IPS-18a (cell line): ENCODE results near the gene SYT1.

Experiments
- H3K27ac ChIP-seq: one replicate; pipeline ENCODE4 v1.5.1; 2013; ENCODE audit warnings: low read length
- H3K27me3 ChIP-seq: one replicate; pipeline ENCODE4 v1.6.1; 2013; ENCODE audit warnings: mild to moderate bottlenecking, low read length; ENCODE audit not compliant: control insufficient read depth, insufficient read depth
- H3K36me3 ChIP-seq: one replicate; pipeline ENCODE4 v1.6.1; 2013; ENCODE audit warnings: low read depth, low read length; ENCODE audit not compliant: control insufficient read depth
- H3K4me1 ChIP-seq: one replicate; pipeline ENCODE4 v1.6.1; 2013; ENCODE audit warnings: low read depth, low read length; ENCODE audit not compliant: control insufficient read depth
- H3K4me3 ChIP-seq: one replicate; pipeline ENCODE4 v1.5.1; 2013; ENCODE audit warnings: low read length
- H3K9ac ChIP-seq: one replicate; pipeline ENCODE4 v1.6.1; 2013; ENCODE audit warnings: mild to moderate bottlenecking, low read length, moderate library complexity
- H3K9me3 ChIP-seq: one replicate; pipeline ENCODE4 v1.6.1; 2013; ENCODE audit warnings: low read depth, low read length; ENCODE audit not compliant: control insufficient read depth

The SYT1 gene

DNA sequence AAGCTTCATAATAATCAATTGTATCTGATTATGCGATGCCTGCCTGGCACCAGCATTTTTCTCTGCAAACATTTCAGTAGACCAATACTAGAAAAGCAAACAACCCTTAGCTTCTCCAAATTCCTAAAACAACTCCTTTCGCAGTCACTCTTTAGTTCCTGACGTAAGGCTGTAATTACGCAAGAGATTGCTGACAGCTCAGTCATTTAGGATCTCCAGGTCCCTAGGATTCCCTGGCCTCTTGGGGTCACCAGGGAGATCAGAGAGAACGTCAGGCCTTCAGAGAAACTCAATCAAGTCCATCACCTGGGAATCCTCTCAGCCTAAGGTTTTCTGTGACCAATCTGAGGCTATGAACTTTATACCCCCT is 435.6 kb downstream of the SYT1 start:
- Histone ChIP-seq H3K9me3 (no peaks in the 10 kb centered on the region), H3K27ac (no peak overlapping the region), H3K4me1 (no peaks in the 10 kb centered on the region), H3K27me3 (no peaks in the 10 kb centered on the region), H3K36me3 (peaks cover 33% of the 10 kb centered on the region), H3K4me3 (no peak overlapping the region), H3K9ac (no peak overlapping the region)

DNA sequence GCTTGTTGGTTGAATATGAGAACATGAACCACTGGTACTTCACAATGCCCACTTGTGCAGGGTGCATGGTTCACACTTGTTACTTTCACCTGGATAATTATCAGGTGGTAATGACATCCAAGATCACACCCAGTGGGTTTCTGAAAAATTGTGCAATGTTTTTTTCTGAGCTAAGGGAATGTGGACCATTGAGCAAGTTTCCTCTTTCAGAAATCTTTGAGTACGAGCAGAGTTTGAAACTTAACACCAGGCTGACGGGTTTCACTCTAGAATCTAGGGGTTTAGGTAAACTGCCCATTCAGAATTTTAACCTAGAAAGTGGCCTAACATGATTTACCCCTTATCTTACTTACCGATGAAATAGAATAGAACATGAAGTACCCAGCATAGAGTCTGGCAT is 436.6 kb downstream of the SYT1 start:
- Histone ChIP-seq H3K9ac (no peak overlapping the region), H3K27me3 (no peaks in the 10 kb centered on the region), H3K27ac (no peak overlapping the region), H3K36me3 (peaks cover 31% of the 10 kb centered on the region), H3K9me3 (no peaks in the 10 kb centered on the region), H3K4me3 (no peak overlapping the region), H3K4me1 (no peaks in the 10 kb centered on the region)

DNA sequence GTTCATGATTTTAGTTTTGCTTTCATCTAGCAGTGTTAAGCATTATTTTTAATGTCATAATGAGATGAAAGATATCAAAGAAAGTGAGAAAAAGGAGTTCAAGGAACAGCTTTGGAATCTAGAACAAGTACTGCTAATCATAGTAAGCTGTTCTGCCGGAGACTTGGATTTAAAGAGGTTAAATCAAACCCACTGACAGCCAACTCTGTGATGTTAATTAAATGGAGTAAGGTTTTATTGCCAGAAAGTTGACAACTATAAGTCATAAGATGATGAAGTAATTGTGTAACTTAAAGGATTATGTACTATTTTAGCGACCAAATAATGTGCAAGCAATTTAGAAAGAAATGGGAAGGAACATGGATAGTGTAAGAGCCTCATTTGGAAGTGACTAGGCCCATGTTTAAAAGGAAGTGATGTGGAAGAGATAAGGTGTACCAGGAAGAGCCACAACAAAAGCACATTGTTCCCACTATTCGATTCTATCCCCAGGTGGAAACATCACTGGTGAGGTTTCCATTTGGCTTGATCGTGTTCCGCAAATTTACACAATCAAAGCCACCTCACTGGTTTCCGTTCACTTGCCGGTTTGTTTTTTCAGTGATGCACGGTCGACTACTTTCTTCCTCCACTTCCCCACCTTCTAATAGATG is 437.7 kb downstream of the SYT1 start:
- Histone ChIP-seq H3K9ac (no peak overlapping the region), H3K27ac (no peak overlapping the region), H3K4me1 (no peaks in the 10 kb centered on the region), H3K4me3 (no peak overlapping the region), H3K9me3 (no peaks in the 10 kb centered on the region), H3K36me3 (peaks cover 22% of the 10 kb centered on the region), H3K27me3 (no peaks in the 10 kb centered on the region)

DNA sequence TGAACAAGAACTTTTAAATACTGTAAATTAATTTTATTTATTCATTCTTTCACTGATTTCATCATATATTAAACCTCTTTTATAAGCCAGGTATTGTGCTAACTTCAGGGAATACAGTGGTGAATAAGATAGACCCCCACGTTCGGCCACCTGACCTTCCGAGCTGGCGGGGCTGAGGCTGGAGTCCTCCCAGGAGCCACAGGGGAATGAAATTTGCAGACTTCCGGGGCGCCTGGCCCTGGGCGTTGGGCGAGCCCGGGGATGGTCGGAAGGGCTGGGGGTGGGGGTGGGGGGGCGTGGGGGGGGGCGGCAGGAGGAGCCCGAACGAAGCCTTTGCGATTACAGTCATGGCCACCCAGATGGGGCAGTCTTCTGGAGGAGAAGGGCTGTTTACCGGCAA is 442.8 kb downstream of the SYT1 start:
- Histone ChIP-seq H3K4me1 (no peaks in the 10 kb centered on the region), H3K27me3 (no peaks in the 10 kb centered on the region), H3K36me3 (no peaks in the 10 kb centered on the region), H3K27ac (no peak overlapping the region), H3K9me3 (no peaks in the 10 kb centered on the region), H3K4me3 (no peak overlapping the region), H3K9ac (no peak overlapping the region)

DNA sequence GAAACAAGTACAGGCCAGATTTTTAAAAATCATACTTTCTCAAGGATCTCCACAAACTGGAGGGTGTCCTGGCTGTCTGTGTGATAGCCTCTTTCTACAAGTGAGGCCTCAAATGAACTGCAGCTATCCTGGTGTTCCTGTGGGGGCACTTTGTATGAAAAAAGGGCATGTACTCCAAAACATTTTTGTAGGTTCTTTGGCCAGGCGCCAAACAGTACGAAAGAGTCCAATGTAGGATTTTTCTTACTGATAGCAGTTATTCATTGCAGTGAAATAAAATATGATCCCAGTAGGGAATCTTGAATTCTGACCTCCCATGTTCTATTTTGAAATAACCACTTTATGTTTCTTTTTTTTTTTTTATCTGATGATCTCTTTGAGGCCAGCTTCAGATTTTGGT is 444.5 kb downstream of the SYT1 start:
- Histone ChIP-seq H3K27ac (no peak overlapping the region), H3K4me1 (no peaks in the 10 kb centered on the region), H3K4me3 (no peak overlapping the region), H3K9me3 (no peaks in the 10 kb centered on the region), H3K9ac (no peak overlapping the region), H3K27me3 (no peaks in the 10 kb centered on the region), H3K36me3 (no peaks in the 10 kb centered on the region)

DNA sequence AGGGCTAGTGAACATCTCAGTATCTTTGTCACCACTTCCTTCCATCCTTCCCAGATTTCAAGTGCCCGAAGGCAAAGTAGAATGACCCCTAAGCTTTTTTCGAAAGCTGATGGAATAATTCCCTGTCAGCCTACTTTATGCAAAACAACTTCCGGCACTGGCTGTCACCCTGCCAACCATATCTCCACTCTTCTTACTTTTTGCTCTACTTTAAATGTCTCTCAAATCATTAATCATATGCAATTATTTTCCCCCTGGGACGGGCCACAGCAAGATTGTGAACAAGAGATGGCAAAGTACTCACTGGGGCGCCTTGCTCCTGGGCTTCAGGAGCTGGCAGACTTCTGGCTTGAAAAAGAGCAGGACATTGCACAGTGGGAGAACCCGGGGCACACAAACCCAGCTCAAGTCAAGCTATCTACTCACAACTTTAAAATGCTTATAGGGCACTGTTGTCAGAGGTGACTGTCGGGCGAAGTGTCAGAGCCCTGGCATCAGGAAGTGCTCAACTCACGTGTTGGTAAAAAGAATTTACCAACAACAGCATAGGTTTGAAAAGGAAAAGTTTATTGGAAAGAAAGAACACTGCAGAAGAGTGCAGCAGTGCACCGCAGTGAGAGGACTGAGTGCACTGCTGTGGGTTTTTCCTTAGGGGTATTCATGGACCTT is 452.7 kb downstream of the SYT1 start:
- no peak overlapping the region for H3K27ac ChIP-seq
- H3K9ac ChIP-seq = no peak overlapping the region
- H3K9me3 ChIP-seq = no peaks in the 10 kb centered on the region
- no peaks in the 10 kb centered on the region for H3K27me3 ChIP-seq
- no peak overlapping the region for H3K4me3 ChIP-seq
- H3K36me3 ChIP-seq = no peaks in the 10 kb centered on the region
- H3K4me1 ChIP-seq = peaks cover 6% of the 10 kb centered on the region

DNA sequence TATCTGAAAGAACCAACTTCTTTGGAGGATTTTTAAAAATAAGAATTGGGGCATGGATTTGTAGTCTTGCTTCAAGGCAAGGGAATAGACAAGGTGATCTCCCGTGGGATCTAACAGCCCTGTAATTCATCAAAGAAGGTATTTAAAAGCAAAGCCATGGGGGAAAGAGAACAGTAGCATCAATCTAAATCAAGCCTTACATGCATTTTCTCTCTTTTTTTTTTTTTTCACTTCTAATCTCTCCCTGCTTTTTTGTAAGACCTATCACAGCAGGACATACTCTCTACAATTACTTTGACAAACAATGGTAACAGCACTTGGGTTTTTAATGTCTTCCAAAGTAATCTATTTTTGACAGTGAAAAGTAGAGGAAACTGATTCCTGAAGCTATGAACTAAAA is 458.3 kb downstream of the SYT1 start:
- no peaks in the 10 kb centered on the region for H3K27me3 ChIP-seq
- H3K4me1 ChIP-seq = peaks cover 16% of the 10 kb centered on the region

DNA sequence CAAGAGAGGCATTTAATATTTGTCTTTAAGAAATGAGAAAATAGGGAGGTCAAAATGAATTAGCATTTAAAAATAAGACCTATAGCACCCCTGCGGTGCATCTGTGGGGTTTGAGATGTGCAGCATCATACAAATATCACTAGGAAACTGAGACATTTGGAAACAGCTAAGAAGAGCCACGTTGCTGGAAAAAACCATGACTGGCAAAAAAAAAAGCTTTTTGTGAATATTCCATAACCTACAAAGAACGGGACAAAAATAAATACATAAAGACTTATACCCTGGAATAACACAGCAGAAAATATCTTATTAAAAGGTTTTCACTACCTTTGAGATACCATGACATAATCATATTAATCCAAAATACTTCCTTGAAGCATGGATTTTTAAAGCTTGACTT is 460.0 kb downstream of the SYT1 start:
- no peaks in the 10 kb centered on the region for H3K36me3 ChIP-seq
- H3K9me3 ChIP-seq = no peaks in the 10 kb centered on the region
- H3K4me3 ChIP-seq = no peak overlapping the region
- H3K27ac ChIP-seq = no peak overlapping the region
- peaks cover 16% of the 10 kb centered on the region for H3K4me1 ChIP-seq
- no peak overlapping the region for H3K9ac ChIP-seq
- H3K27me3 ChIP-seq = no peaks in the 10 kb centered on the region

More for the DNA sequence above, 458.3 kb downstream of the SYT1 start:
- Histone ChIP-seq H3K36me3 (no peaks in the 10 kb centered on the region), H3K4me3 (no peak overlapping the region), H3K9me3 (no peaks in the 10 kb centered on the region), H3K27ac (no peak overlapping the region), H3K9ac (no peak overlapping the region)

DNA sequence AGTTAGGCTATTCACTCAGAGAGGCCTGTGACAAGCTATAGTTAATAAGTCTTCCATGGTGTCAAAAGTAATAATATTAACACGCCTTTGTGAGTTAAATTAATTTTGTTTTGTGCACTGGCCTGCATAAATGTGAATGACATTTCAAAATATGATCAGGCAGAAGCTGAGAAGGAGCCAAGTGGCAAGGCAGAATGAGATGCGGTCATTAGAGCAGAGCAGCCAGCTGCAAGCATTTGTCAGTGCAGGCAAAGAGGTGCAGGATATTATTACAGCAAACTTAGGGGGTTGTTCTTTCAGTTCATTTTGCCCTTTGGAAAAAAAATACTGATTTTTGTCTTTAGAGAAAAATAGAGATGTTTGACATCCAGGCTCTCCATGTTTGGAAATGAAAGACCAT is 461.6 kb downstream of the SYT1 start:
- Histone ChIP-seq H3K4me3 (no peak overlapping the region), H3K27me3 (no peaks in the 10 kb centered on the region), H3K9ac (no peak overlapping the region), H3K9me3 (no peaks in the 10 kb centered on the region), H3K27ac (no peak overlapping the region), H3K36me3 (no peaks in the 10 kb centered on the region), H3K4me1 (peaks cover 15% of the 10 kb centered on the region)

DNA sequence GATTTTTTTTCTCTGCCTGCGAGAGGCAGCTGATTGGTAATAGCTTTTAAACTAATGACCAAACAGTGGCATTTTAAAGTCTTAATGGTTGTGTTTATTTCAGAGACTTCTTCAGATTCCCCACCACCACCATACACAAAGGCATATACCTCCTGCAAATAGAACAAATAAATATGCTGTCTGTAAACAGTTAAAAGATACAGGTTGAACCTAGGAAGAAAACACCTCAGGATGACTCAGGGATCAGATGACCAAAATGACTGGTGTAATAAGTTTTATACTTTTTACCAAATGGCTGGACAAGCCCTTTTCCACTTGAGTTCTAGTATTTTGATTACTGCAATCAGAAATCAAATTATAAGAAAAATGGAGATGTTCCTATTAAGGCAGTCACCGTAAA is 462.1 kb downstream of the SYT1 start:
- peaks cover 16% of the 10 kb centered on the region for H3K4me1 ChIP-seq
- H3K27me3 ChIP-seq = no peaks in the 10 kb centered on the region
- H3K9me3 ChIP-seq = no peaks in the 10 kb centered on the region
- no peak overlapping the region for H3K27ac ChIP-seq
- H3K9ac ChIP-seq = no peak overlapping the region
- H3K36me3 ChIP-seq = no peaks in the 10 kb centered on the region
- no peak overlapping the region for H3K4me3 ChIP-seq

DNA sequence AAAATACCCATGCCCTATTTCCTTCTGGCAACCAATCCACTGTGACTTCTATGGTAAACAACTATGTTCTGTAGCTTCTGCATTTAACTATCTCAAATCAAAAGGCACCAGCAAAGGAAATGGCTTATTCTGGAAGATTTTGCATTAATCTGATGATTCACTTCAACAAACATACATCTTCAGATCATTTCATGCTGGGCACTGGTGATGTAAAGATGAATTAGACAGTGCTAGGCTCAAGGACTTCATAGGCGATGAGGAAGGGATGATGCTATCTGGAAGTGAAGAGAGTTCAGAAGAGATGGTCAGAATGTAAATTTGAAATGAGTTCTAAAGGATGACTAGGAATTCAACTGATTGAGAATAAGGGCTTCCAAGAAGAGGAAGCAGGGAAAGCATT is 462.9 kb downstream of the SYT1 start:
- Histone ChIP-seq H3K9me3 (no peaks in the 10 kb centered on the region), H3K36me3 (no peaks in the 10 kb centered on the region), H3K4me3 (no peak overlapping the region), H3K27ac (no peak overlapping the region), H3K4me1 (peaks cover 21% of the 10 kb centered on the region), H3K27me3 (no peaks in the 10 kb centered on the region), H3K9ac (no peak overlapping the region)

DNA sequence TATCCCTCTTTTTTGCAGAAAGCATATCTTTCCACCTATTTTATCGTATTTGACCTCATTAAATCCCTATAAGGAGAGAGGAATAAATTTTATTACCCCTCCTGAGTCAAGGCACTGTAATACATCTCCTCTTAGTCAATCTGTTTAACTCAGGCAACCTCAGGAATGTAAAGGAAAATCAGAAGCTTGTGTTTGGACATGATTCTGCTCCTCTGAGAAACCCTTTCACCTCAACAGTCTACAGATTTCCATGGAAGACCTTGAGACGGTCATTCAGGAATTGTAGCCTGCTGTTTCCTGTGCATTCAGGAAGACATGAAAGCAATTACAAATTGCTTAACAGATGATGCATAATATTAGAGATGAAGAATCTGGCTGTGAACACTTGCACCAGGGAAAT is 465.4 kb downstream of the SYT1 start:
- no peak overlapping the region for H3K4me3 ChIP-seq
- H3K9ac ChIP-seq = no peak overlapping the region
- H3K9me3 ChIP-seq = no peaks in the 10 kb centered on the region
- H3K36me3 ChIP-seq = no peaks in the 10 kb centered on the region
- H3K27me3 ChIP-seq = no peaks in the 10 kb centered on the region
- no peak overlapping the region for H3K27ac ChIP-seq
- peaks cover 20% of the 10 kb centered on the region for H3K4me1 ChIP-seq
